HT1080 (cell line): ENCODE data around the gene CACNA1C. TPM values are rescaled to one million over a fixed set of nuclear protein-coding genes. Genes with fewer than 3 reads are reported as not detected.

Experiments used
- DNase-seq: peaks from one replicate; pipeline ENCODE4 v3.0.0-alpha.2; 2015; ENCODE audit warnings: low read depth
- total RNA-seq: library from RNA; depleted of rRNA; stranded (reverse); fragments of >200 nt; shearing (Covaris generic); gene quantifications from 2 replicates; pipeline ENCODE4 v1.2.3, GENCODE V29; 2014

The CACNA1C gene
- total RNA-seq, 1 experiment from 2014 or later = not detected

GRCh38 chr12:2137711-2138110 lies 84.9 kb downstream of the CACNA1C start:
- DNase-seq = no peak

GRCh38 chr12:2138294-2138693 lies 85.5 kb downstream of the CACNA1C start:
- DNase-seq = no peak

- DNase-seq = no peak
Measured at GRCh38 chr12:2138871-2139308, 86.1 kb downstream of the CACNA1C start.

- no peak for DNase-seq
Measured at GRCh38 chr12:2139651-2140050, 86.9 kb downstream of the CACNA1C start.

GRCh38 chr12:2140858-2141519 lies 88.2 kb downstream of the CACNA1C start:
- no peak for DNase-seq

GRCh38 chr12:2142068-2142467 lies 89.3 kb downstream of the CACNA1C start:
- DNase-seq = no peak

- DNase-seq = no peak
Measured at GRCh38 chr12:2144951-2145350, 92.2 kb downstream of the CACNA1C start.

GRCh38 chr12:2145433-2145998 lies 92.7 kb downstream of the CACNA1C start:
- no peak for DNase-seq

- DNase-seq = no peak
Measured at GRCh38 chr12:2147335-2147734, 94.5 kb downstream of the CACNA1C start.

- DNase-seq = no peak
Measured at GRCh38 chr12:2149091-2149490, 96.3 kb downstream of the CACNA1C start.

- no peak for DNase-seq
Measured at GRCh38 chr12:2150833-2151232, 98.0 kb downstream of the CACNA1C start.

GRCh38 chr12:2151391-2151790 lies 98.6 kb downstream of the CACNA1C start:
- DNase-seq = no peak

- DNase-seq = peak; percentile 32
Measured at GRCh38 chr12:2152134-2152533, 99.3 kb downstream of the CACNA1C start.

GRCh38 chr12:2154050-2154449 lies 101.3 kb downstream of the CACNA1C start:
- DNase-seq = peak; percentile 35

- DNase-seq = no peak
Measured at GRCh38 chr12:2154521-2154920, 101.7 kb downstream of the CACNA1C start.

- DNase-seq = no peak
Measured at GRCh38 chr12:2156333-2156732, 103.5 kb downstream of the CACNA1C start.

- no peak for DNase-seq
Measured at GRCh38 chr12:2160043-2160442, 107.3 kb downstream of the CACNA1C start.

GRCh38 chr12:2161473-2161872 lies 108.7 kb downstream of the CACNA1C start:
- no peak for DNase-seq

GRCh38 chr12:2163177-2163941 lies 110.6 kb downstream of the CACNA1C start:
- peak; percentile 7 for DNase-seq

GRCh38 chr12:2165021-2165420 lies 112.2 kb downstream of the CACNA1C start:
- no peak for DNase-seq

- DNase-seq = no peak
Measured at GRCh38 chr12:2165927-2166326, 113.1 kb downstream of the CACNA1C start.

GRCh38 chr12:2166696-2167095 lies 113.9 kb downstream of the CACNA1C start:
- no peak for DNase-seq

- DNase-seq = no peak
Measured at GRCh38 chr12:2167231-2167630, 114.4 kb downstream of the CACNA1C start.
